SK-N-SH (cell line): ENCODE measurements around the gene MCAM. TPM values are rescaled to one million over a fixed set of nuclear protein-coding genes. Genes with fewer than 3 reads are reported as not detected.
A peak's percentile ranks its signal among the peaks of the same experiment; 100 is the strongest.

Experiments
- CTCF ChIA-PET: fragments of 300-600, 350-600 bp; formaldehyde crosslinking; extraction: SDS; loops from one replicate; lab custom pipeline; 2021; lab: Yijun Ruan, JAX
- POLR2A ChIA-PET: fragments of 350-600 bp; sonication (Branson Sonifier 250); formaldehyde crosslinking; extraction: SDS; loops from one replicate; lab custom pipeline; 2020; ENCODE audit warnings: antibody characterized with exemption, inconsistent platforms; lab: Yijun Ruan, JAX
- DNase-seq: peaks from one replicate; pipeline ENCODE4 v3.0.0; 2012
- H2AFZ ChIP-seq: fragments of 200-600 bp; sonication (generic); 2 replicates; pipeline ENCODE4 v1.8.1; 2016; ENCODE audit warnings: antibody characterized with exemption, mild to moderate bottlenecking, low read depth
- H3F3A ChIP-seq: fragments of 200-600 bp; sonication (generic); replicated peaks from 2 replicates; pipeline ENCODE3; 2016; ENCODE audit warnings: antibody characterized with exemption, mild to moderate bottlenecking; ENCODE audit not compliant: insufficient read depth
- H3K27ac ChIP-seq, 2 experiments: fragments of 200-500 bp in 1 of 2; fragments of 200-600 bp in 1 of 2; sonication (Bioruptor generic) in 1 of 2; sonication (generic), shearing (Covaris generic) in 1 of 2; 2 replicates each; pipeline versions ENCODE4 v1.5.1 to v1.6.1; 2014 to 2016; ENCODE audit warnings: low read depth in 2 of 2, inconsistent platforms in 1 of 2, low read length in 1 of 2, mild to moderate bottlenecking in 1 of 2, mixed read lengths in 1 of 2
- H3K27me3 ChIP-seq: fragments of 200-600 bp; sonication (generic), shearing (Covaris generic); 2 replicates; pipeline ENCODE4 v1.6.1; 2016; ENCODE audit warnings: mixed run types; ENCODE audit not compliant: insufficient read depth
- H3K36me3 ChIP-seq, 2 experiments: fragments of 200-500 bp in 1 of 2; fragments of 200-600 bp in 1 of 2; sonication (Bioruptor generic) in 1 of 2; sonication (generic) in 1 of 2; replicated peaks in 1 of 2; 2 replicates each; pipeline versions ENCODE3 to v1.5.1; 2014 to 2016; ENCODE audit warnings: low read length in 1 of 2, mild to moderate bottlenecking in 1 of 2; ENCODE audit not compliant: insufficient read depth in 2 of 2, control insufficient read depth in 1 of 2
- H3K4me1 ChIP-seq, 2 experiments: fragments of 200-500 bp in 1 of 2; fragments of 200-600 bp in 1 of 2; sonication (Bioruptor generic) in 1 of 2; sonication (generic), shearing (Covaris generic) in 1 of 2; 2 replicates each; pipeline versions ENCODE4 v1.5.1 to v1.6.1; 2014 to 2016; ENCODE audit warnings: low read depth in 1 of 2, low read length in 1 of 2, mixed run types in 1 of 2; ENCODE audit not compliant: insufficient read depth in 2 of 2, control insufficient read depth in 1 of 2
- H3K4me2 ChIP-seq: fragments of 200-600 bp; sonication (generic), shearing (Covaris generic); 2 replicates; pipeline ENCODE4 v1.6.1; 2017; ENCODE audit warnings: mixed run types
- H3K4me3 ChIP-seq, 2 experiments: fragments of 200-500 bp in 1 of 2; fragments of 200-600 bp in 1 of 2; sonication (Bioruptor generic) in 1 of 2; sonication (generic), shearing (Covaris generic) in 1 of 2; 2 replicates each; pipeline versions ENCODE4 v1.5.1 to v1.8.1; 2014 to 2016; ENCODE audit warnings: low read depth in 2 of 2, inconsistent platforms in 1 of 2, low read length in 1 of 2, mild to moderate bottlenecking in 1 of 2, mixed read lengths in 1 of 2, moderate library complexity in 1 of 2
- H3K79me2 ChIP-seq: fragments of 200-600 bp; sonication (generic); 2 replicates; pipeline ENCODE4 v1.8.1; 2017; ENCODE audit warnings: mild to moderate bottlenecking; ENCODE audit not compliant: insufficient read depth
- H3K9ac ChIP-seq: fragments of 200-600 bp; sonication (generic); 2 replicates; pipeline ENCODE4 v1.6.1; 2017; ENCODE audit warnings: mixed run types
- H3K9me2 ChIP-seq: fragments of 200-600 bp; sonication (generic); 2 replicates; pipeline ENCODE4 v1.6.1; 2017; ENCODE audit warnings: mixed run types
- H3K9me3 ChIP-seq: fragments of 200-600 bp; sonication (generic); 2 replicates; pipeline ENCODE4 v1.6.1; 2017; ENCODE audit warnings: mixed run types, mild to moderate bottlenecking, moderate library complexity
- H4K20me1 ChIP-seq: fragments of 200-600 bp; sonication (generic); 2 replicates; pipeline ENCODE4 v1.6.1; 2017; ENCODE audit warnings: mild to moderate bottlenecking, mixed run types; ENCODE audit not compliant: insufficient read depth
- CHD2 ChIP-seq: fragments of 150-350 bp; IDR thresholded peaks from 2 replicates; pipeline ENCODE4 v1.6.1; 2018; ENCODE audit warnings: low read length; ENCODE audit not compliant: partially characterized antibody
- CTCF ChIP-seq: fragments of 200-600 bp; sonication (generic); IDR thresholded peaks from 2 replicates; pipeline ENCODE4 v1.6.1; 2017; ENCODE audit warnings: antibody characterized with exemption, mild to moderate bottlenecking, moderate library complexity
- ELF1 ChIP-seq: IDR thresholded peaks from 2 replicates; pipeline ENCODE4 v1.4.0; 2012
- FOXM1 ChIP-seq: IDR thresholded peaks from 2 replicates; pipeline ENCODE4 v1.4.0; 2012; ENCODE audit warnings: low read depth, mild to moderate bottlenecking
- GABPA ChIP-seq: IDR thresholded peaks from 2 replicates; pipeline ENCODE4 v1.4.0; 2012; ENCODE audit warnings: low read depth, mild to moderate bottlenecking
- IRF3 ChIP-seq: fragments of 150-350 bp; IDR thresholded peaks from 2 replicates; pipeline ENCODE4 v1.6.1; 2016; ENCODE audit warnings: mild to moderate bottlenecking, low read depth, low read length
- JUND ChIP-seq: IDR thresholded peaks from 2 replicates; pipeline ENCODE4 v1.4.0; 2012
- MEF2A ChIP-seq: IDR thresholded peaks from 2 replicates; pipeline ENCODE4 v1.4.0; 2012; ENCODE audit warnings: low read depth, borderline replicate concordance
- MXI1 ChIP-seq: IDR thresholded peaks from 2 replicates; pipeline ENCODE4 v1.6.1; 2012; ENCODE audit warnings: mild to moderate bottlenecking, low read depth, low read length, improper control_type of control experiment
- PBX3 ChIP-seq: IDR thresholded peaks from 2 replicates; pipeline ENCODE4; 2012
- RAD21 ChIP-seq: IDR thresholded peaks from 2 replicates; pipeline ENCODE4 v1.6.1; 2012; ENCODE audit warnings: mild to moderate bottlenecking, low read length
- RCOR1 ChIP-seq: fragments of 150-350 bp; IDR thresholded peaks from 2 replicates; pipeline ENCODE4 v1.6.1; 2017; ENCODE audit warnings: antibody characterized with exemption, low read length
- RFX5 ChIP-seq: IDR thresholded peaks from 2 replicates; pipeline ENCODE4 v1.6.1; 2012; ENCODE audit warnings: mild to moderate bottlenecking, improper control_type of control experiment, low read length
- SIN3A ChIP-seq: IDR thresholded peaks from 2 replicates; pipeline ENCODE4 v1.6.1; 2012; ENCODE audit warnings: low read depth, mild to moderate bottlenecking, low read length, moderate library complexity, borderline replicate concordance
- TAF1 ChIP-seq: IDR thresholded peaks from 2 replicates; pipeline ENCODE4 v1.6.1; 2012; ENCODE audit warnings: low read depth, mild to moderate bottlenecking, low read length, moderate library complexity, borderline replicate concordance
- USF1 ChIP-seq: IDR thresholded peaks from 2 replicates; pipeline ENCODE4 v1.4.0; 2012; ENCODE audit warnings: low read depth, borderline replicate concordance
- USF2 ChIP-seq: fragments of 150-350 bp; IDR thresholded peaks from 2 replicates; pipeline ENCODE4 v1.6.1; 2017; ENCODE audit warnings: antibody characterized with exemption, low read length, low read depth, borderline replicate concordance
- YY1 ChIP-seq: IDR thresholded peaks from 2 replicates; pipeline ENCODE4 v1.4.0; 2012; ENCODE audit warnings: low read depth, mild to moderate bottlenecking
- WGBS: methylation state at CpG from one replicate; pipeline ENCODE4 v1.1.6; 2017; ENCODE audit warnings: low lambda C conversion rate; 5-methylcytosine and 5-hydroxymethylcytosine counted together
- polyA plus RNA-seq, 3 experiments: library from polyadenylated mRNA; depleted of rRNA; stranded (reverse); fragments of >200 nt; gene quantifications; 2 replicates each; pipeline ENCODE4 v1.2.3, GENCODE V29; 2012

Gene MCAM
- polyA plus RNA-seq, 1 of the 3 experiments (the other 2 are of a cell fraction) = 22.8 TPM

GRCh38 chr11:119363851-119364590 is 47.1 kb upstream of the MCAM start (continued):
- TF ChIP-seq SIN3A (no peak), IRF3 (no peak)

- peaks cover 21% of the 10 kb centered on the region for H3F3A ChIP-seq
- H3K4me1 ChIP-seq = peaks cover 29 to 61% of the 10 kb centered on the region in 2 experiments; a peak in 3 of 4 replicates
- no peaks in the 10 kb centered on the region for H3K9me3 ChIP-seq
- 65% methylated on average over 25 of the region's 44 CpGs for WGBS
- H2AFZ ChIP-seq = no peak overlapping the region
- ChIA-PET POLR2A (no interaction called here), CTCF (interaction anchor here (0.8 to 5.1 kb wide), 7 partner anchors 10 to 823 kb away, joined by 3 to 41 read pairs (median 5); no protein-coding TSS in a partner anchor)
- H3K4me3 ChIP-seq = peak overlapping the region in 1 of 2 experiments; percentile 49; a peak in 2 of 4 replicates
- H3K27ac ChIP-seq = no peak overlapping the region
- peaks cover 0 to 3% of the 10 kb centered on the region in 2 experiments for H3K36me3 ChIP-seq
- DNase-seq = no peak
- no peaks in the 10 kb centered on the region for H3K79me2 ChIP-seq
- TF ChIP-seq CTCF = no peak
- TF ChIP-seq RCOR1 = no peak
- no peak for TF ChIP-seq ELF1
- no peak for TF ChIP-seq FOXM1
- TF ChIP-seq RFX5 = no peak
- TF ChIP-seq JUND = no peak
- no peak for TF ChIP-seq RAD21
- no peak for TF ChIP-seq PBX3
- TF ChIP-seq CHD2 = no peak
- TF ChIP-seq USF1 = no peak
- no peak for TF ChIP-seq GABPA
- no peak for TF ChIP-seq YY1
- TF ChIP-seq MXI1 = no peak
- TF ChIP-seq TAF1 = no peak
- no peak for TF ChIP-seq MEF2A
- TF ChIP-seq USF2 = no peak
- H4K20me1 ChIP-seq = no peaks in the 10 kb centered on the region
- H3K27me3 ChIP-seq = no peaks in the 10 kb centered on the region
- no peaks in the 10 kb centered on the region for H3K9me2 ChIP-seq
- H3K4me2 ChIP-seq = no peak overlapping the region
- no peak overlapping the region for H3K9ac ChIP-seq
Observed at GRCh38 chr11:119363081-119363850, 46.3 kb upstream of the MCAM start.
